ENCODE data around the gene DNAJB8. TPM values are rescaled to one million over a fixed set of nuclear protein-coding genes. Genes with fewer than 3 reads are reported as not detected.

Gene DNAJB8
- total and polyA plus RNA-seq, 9 of the 15 experiments (the other 6 are each of a cell fraction or from before 2014, with no cell fraction given): not detected

DNA sequence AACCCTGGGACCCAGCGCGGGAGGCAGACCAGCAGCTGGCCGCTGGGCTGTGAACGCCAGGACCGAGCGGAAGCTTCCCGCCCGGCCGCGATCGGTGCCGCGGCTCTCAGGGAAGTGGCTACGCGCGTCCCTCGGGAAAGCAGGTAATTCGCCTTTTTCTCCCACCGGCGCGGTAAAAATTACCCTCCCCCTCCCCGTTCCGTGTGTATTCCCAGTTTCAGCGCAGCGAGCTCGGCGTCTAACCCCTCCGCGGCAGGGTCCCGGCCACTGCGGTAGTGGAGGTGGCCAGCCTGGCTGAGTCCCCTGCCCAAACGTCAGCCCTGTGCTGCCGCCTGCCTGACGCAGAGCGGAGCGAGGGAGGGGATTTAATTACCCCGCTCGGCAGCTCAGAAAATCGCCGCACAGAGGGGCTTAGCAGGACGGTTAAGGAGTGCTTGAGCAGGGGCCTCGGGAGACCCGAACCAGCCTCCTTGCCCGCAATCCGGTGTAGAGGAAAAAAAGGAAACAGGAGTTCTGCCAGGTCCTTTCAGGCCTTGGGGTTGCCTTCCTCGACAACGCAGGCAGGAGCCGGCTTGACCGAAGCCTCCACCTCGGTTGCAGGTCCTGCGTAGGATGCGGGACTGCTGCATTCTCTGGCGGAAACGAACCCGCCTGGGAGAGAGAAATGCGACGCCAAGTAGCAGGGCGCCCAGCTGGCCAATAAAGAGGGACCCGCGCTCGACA lies 23.4 kb upstream of the DNAJB8 start (continued):
- TF ChIP-seq ZNF639 (CRISPR knock-in tag; conservative IDR thresholded peaks at IDR 0.05 in 1 of 2, IDR thresholded peaks at IDR 0.05 in 1 of 2): no peak
- no peak for TF ChIP-seq ZNF668 (CRISPR knock-in tag; IDR thresholded peaks at IDR 0.05)
- peak; percentile 29 for TF ChIP-seq HMGN3 (IDR thresholded peaks at IDR 0.05; ENCODE audit: borderline replicate concordance, extremely low read depth, insufficient read length, low read depth, low read length)
- no peak for TF ChIP-seq ZZZ3 (IDR thresholded peaks at IDR 0.05)
- TF ChIP-seq RFX7 (CRISPR knock-in tag; IDR thresholded peaks at IDR 0.05): no peak
- TF ChIP-seq CREB5 (CRISPR knock-in tag; IDR thresholded peaks at IDR 0.05): no peak
- TF ChIP-seq, protein P1, sequence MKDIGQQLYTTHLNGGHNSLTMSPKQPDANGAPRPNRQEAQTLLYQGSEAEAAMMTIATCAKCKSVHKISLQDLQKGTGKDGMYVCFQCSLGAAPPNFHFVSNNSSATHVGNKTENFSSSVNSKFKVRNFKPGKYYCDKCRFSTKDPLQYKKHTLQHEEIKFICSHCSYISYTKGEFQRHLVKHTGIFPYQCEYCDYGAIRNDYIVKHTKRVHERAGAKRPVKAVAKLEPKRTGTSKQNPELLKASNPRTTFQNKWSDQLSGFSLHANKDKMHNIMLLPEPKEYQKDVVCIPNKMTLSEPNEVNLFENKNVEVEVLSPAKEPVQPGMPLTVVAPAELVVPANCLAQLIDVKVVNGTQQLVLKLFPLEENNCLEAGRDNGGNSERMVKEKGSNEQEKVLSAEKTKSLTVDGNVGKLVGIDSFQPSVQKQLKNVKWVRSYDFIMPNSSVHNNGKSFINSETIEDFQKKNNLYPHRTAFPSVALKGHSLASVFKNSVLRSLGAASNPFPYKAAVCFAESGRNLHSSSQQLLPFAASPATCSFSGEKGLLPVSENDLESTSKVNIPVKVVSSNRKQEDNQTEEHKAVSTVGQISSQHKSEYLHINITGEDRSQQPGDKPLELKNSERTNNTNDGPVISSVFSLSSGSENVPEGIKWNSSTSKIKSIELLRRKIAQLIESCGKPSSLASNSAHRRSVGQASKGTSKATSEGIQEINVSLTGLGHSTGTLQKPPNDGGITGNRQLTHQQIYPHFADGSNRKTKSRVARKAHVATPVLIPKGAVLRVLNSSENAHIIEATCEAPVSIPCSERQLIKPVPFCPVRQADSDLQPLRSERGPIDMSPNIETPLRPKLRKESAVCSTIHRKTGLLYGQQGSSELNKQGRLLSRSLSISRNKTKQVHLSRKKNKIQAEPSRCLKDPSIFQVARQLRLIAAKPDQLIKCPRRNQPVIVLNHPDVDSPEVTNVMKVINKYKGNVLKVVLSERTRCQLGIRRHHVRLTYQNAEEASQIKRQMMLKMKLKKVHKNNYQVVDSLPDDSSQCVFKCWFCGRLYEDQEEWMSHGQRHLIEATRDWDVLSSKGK (CRISPR knock-in tag; IDR thresholded peaks at IDR 0.05): no peak
- TF ChIP-seq NRF1 (conservative IDR thresholded peaks at IDR 0.05 in 1 of 2, IDR thresholded peaks at IDR 0.05 in 1 of 2): no peak
- no peak for TF ChIP-seq SP2 (IDR thresholded peaks at IDR 0.05; ENCODE audit: extremely low read depth, low read depth, low read length, poor library complexity, severe bottlenecking)
- TF ChIP-seq, protein P2, sequence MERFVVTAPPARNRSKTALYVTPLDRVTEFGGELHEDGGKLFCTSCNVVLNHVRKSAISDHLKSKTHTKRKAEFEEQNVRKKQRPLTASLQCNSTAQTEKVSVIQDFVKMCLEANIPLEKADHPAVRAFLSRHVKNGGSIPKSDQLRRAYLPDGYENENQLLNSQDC (CRISPR knock-in tag; IDR thresholded peaks at IDR 0.05): no peak
- no peak for TF ChIP-seq BMI1 (IDR thresholded peaks at IDR 0.05; ENCODE audit: low read length)
- TF ChIP-seq POLR2A (conservative IDR thresholded peaks at IDR 0.05): peak; percentile 62
- TF ChIP-seq ZNF143 (CRISPR knock-in tag; IDR thresholded peaks at IDR 0.05): no peak
- TF ChIP-seq ZNF24 (IDR thresholded peaks at IDR 0.05): no peak

All from K562 (cell line).